ENCODE measurements around the gene AVEN. TPM values are rescaled to one million over a fixed set of nuclear protein-coding genes. Genes with fewer than 3 reads are reported as not detected.

Gene AVEN
- polyA plus RNA-seq, 1 experiment = 22.2 TPM

GRCh38 chr15:33840615-33841014 is 198.4 kb downstream of the AVEN start:
- ChIA-PET CTCF (no interaction called here), POLR2A (no interaction called here)
- Histone ChIP-seq H3K27ac (ENCODE audit: low read depth, low read length) (no peak overlapping the region), H3K4me3 (ENCODE audit: low read depth, low read length) (no peak overlapping the region), H3K9me3 (ENCODE audit: control insufficient read depth, insufficient read depth, low read length) (no peaks in the 10 kb centered on the region), H3K27me3 (ENCODE audit: control insufficient read depth, insufficient read depth, low read length) (no peaks in the 10 kb centered on the region)
- TF ChIP-seq CTCF (IDR thresholded peaks at IDR 0.05; ENCODE audit: low read depth, low read length) = no peak
- no peak for DNase-seq (ENCODE audit: low read depth, low spot score)

GRCh38 chr15:33839540-33839939 is 199.5 kb downstream of the AVEN start:
- ChIA-PET POLR2A (no interaction called here), CTCF (no interaction called here)
- DNase-seq (ENCODE audit: low read depth, low spot score) = no peak
- no peak for TF ChIP-seq CTCF (IDR thresholded peaks at IDR 0.05; ENCODE audit: low read depth, low read length)
- no peaks in the 10 kb centered on the region for H3K9me3 ChIP-seq (ENCODE audit: control insufficient read depth, insufficient read depth, low read length)
- H3K4me3 ChIP-seq (ENCODE audit: low read depth, low read length) = no peak overlapping the region
- H3K27me3 ChIP-seq (ENCODE audit: control insufficient read depth, insufficient read depth, low read length) = no peaks in the 10 kb centered on the region
- no peak overlapping the region for H3K27ac ChIP-seq (ENCODE audit: low read depth, low read length)

GRCh38 chr15:33837294-33837693 is 201.7 kb downstream of the AVEN start:
- POLR2A ChIA-PET = no interaction called here
- Histone ChIP-seq H3K27ac (ENCODE audit: low read depth, low read length) (no peak overlapping the region), H3K27me3 (ENCODE audit: control insufficient read depth, insufficient read depth, low read length) (no peaks in the 10 kb centered on the region), H3K9me3 (ENCODE audit: control insufficient read depth, insufficient read depth, low read length) (no peaks in the 10 kb centered on the region), H3K4me3 (ENCODE audit: low read depth, low read length) (no peak overlapping the region)
- no peak for DNase-seq (ENCODE audit: low read depth, low spot score)
- CTCF ChIA-PET = no interaction called here
- no peak for TF ChIP-seq CTCF (IDR thresholded peaks at IDR 0.05; ENCODE audit: low read depth, low read length)

GRCh38 chr15:33834892-33835743 is 203.9 kb downstream of the AVEN start:
- no peak overlapping the region for H3K4me3 ChIP-seq (ENCODE audit: low read depth, low read length)
- CTCF ChIA-PET = interaction anchor here (0.9 kb wide), 1 partner anchor 98 kb away, joined by 3 read pairs; no protein-coding TSS in a partner anchor
- no peak for TF ChIP-seq CTCF (IDR thresholded peaks at IDR 0.05; ENCODE audit: low read depth, low read length)
- no peaks in the 10 kb centered on the region for H3K27me3 ChIP-seq (ENCODE audit: control insufficient read depth, insufficient read depth, low read length)
- no peak overlapping the region for H3K27ac ChIP-seq (ENCODE audit: low read depth, low read length)
- no peak for DNase-seq (ENCODE audit: low read depth, low spot score)
- H3K9me3 ChIP-seq (ENCODE audit: control insufficient read depth, insufficient read depth, low read length) = no peaks in the 10 kb centered on the region
- POLR2A ChIA-PET = interaction anchor here (0.6 kb wide), 1 partner anchor 29 kb away, joined by 11 read pairs; no protein-coding TSS in a partner anchor

- Histone ChIP-seq H3K9me3 (ENCODE audit: control insufficient read depth, insufficient read depth, low read length) (no peaks in the 10 kb centered on the region), H3K4me3 (ENCODE audit: low read depth, low read length) (no peak overlapping the region), H3K27ac (ENCODE audit: low read depth, low read length) (no peak overlapping the region), H3K27me3 (ENCODE audit: control insufficient read depth, insufficient read depth, low read length) (peaks cover 3% of the 10 kb centered on the region)
- ChIA-PET POLR2A (no interaction called here), CTCF (no interaction called here)
- TF ChIP-seq CTCF (IDR thresholded peaks at IDR 0.05; ENCODE audit: low read depth, low read length) = no peak
- no peak for DNase-seq (ENCODE audit: low read depth, low spot score)
Observed at GRCh38 chr15:33831646-33832045, 207.4 kb downstream of the AVEN start.
